Hypothalamus (tissue), 51 donors: Measurements from ENCODE around the gene GRIPAP1.
"Not testable (repeated sequence)": the region's sequence is repeated elsewhere in the genome, so short reads cannot be mapped to it uniquely, and the experiment has no call there.

Experiments
- DNase-seq, 51 donors: peaks; one replicate each; lab custom pipeline; 2025; lab: John Stamatoyannopoulos, UW

GRIPAP1 gene

DNA sequence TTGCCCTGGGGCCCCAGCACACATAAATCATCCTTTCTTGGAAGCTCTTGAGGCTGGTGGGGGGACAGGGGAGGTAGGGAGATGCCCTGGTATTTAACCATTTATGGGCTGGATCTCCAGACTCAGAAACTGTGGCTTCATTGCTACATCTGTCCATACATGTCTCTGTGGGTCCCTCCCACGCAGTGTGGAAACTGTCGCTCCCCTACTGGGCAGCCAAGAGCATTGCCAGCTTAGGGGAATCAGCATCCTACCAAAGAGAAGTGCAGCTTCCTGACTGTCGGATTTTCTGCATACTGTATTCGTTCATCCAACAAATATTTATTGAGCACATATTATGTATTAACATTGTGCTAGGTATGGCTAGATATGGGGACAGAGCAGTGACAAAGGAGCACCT, 3.7 kb downstream of the GRIPAP1 start:
- DNase-seq: no peak

DNA sequence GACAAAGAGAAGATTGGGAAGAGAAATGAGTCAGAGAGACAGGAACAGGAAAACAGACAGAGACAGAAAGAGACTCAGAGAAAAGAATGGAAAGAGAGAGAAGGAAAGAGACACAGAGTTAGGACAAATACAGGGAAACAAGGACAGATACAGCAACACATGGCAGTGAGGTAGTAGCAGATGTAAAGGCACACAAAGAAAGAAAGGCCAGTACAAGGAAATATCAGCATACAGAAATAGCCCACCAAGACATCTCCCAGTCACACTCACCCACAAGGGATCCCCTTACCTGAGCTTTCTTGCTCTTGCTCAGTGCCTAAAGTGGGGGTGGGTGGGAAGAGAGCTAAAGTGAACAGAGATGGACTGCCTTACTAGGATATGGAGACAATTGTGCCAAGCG, 4.2 kb downstream of the GRIPAP1 start:
- DNase-seq: no peak

DNA sequence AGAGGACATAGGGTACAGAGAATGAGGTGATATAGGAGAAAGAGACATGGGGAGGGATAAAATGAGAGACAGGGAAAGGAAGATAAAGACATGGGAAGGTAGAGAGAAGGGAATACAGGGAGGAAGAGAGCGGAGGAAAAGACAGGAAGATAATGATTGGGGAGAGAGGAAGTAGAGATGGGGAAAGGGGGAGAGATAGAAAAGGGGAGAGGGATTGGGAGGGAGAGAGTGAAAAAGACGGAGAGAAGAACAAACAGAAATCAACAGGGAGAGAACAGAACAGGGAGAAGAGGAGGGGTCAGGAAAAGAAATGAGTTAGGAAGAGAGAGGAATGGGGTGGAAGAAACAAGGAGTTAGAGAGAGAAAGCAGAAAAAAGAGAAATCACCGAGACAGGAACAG, 4.6 kb downstream of the GRIPAP1 start:
- no peak for DNase-seq

DNA sequence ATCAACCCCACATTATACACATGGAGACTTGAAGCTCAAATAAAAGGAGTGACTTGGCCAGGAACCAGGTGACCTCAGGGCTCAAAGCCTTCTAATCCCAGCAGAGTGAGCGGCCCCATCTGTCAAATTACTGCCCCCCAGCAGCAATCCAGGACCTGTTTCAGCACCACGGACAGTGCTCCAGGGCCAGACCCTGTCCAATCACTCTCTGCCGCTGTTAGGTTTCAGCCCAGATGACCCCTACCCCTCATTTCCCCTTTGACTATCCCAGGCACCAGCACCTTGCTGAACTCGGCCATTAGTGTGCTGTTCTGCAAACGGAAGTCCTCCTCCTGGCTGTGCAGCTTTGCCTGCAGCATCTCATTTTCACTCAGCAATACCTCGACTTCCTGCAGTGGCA, 5.1 kb downstream of the GRIPAP1 start:
- DNase-seq: no peak

DNA sequence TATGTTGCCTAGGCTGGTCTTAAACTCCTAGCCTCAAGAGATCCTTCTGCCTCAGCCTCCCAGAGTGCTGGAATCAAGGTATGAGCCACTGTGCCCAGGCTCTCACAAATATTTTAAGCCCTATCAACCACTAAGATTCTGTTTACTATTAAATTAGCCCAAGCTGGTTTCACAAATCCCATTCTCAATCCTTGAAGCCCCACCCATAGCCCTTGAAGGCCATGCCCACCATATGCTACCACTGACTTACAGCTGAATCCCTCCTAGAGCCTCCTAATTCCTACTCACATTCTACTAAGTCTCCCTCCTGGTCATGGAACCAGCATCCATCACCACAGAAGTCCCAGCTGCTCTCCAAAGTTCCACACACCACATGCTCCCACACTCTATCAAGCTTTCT, 9.7 kb downstream of the GRIPAP1 start:
- DNase-seq: no peak

DNA sequence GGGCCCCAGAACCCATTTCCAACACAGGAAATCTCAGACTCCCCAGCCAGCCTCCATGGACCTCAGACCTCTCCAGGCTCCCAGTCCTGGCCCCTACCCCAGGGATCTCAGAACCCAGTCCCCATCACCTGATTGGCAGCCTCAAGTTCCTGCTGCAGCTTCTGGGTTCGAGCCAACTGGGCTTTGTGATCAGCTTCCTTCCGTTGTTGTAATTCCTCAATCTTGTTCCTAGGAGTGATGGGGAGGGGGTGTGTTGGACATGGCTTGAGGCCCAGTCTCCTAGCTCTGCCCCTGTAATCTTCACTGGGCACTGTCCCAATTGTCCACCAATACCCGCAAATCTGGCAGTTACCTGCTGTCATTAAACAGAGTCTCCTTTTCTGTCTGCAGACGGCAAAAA, 12.6 kb downstream of the GRIPAP1 start:
- DNase-seq: no peak

DNA sequence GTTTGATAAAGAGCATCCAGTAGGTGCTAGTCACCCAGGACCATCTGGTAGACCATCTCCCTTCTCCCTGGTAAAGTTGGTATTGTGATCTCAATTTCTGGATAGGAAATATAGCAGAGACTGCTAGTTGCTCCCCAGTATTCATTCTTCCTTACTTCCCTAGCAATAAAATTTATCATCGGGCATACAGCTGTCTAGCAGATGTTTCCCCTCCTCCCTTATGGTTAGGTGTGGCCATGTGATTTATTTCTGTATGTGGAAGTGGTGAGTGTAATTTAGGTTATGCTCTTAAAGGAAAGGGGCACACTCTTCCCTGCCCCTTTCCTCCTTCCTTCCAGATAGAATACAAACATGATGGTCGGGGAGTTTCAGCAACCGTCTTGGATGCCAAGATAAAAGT, 18.2 kb downstream of the GRIPAP1 start:
- DNase-seq: no peak

DNA sequence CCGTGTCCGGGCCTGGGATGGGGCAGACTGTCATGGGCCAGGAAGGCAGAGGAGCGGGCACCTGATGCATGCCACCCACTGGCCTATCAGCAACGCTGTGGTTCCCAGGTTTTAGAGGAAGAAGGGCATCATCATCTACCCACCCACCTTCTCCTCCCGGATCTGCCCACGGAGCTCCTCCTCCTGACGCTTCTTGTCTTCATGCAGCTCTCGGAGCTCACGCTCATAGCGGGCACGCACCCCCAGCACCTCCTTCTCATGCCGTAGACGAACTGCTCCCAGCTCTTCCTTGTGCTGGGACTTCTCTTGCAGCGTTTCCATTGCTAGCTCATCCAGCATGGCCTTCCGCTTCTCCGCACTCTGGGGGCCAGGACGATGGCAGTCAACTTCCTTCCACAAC, 19.0 kb downstream of the GRIPAP1 start:
- no peak for DNase-seq

DNA sequence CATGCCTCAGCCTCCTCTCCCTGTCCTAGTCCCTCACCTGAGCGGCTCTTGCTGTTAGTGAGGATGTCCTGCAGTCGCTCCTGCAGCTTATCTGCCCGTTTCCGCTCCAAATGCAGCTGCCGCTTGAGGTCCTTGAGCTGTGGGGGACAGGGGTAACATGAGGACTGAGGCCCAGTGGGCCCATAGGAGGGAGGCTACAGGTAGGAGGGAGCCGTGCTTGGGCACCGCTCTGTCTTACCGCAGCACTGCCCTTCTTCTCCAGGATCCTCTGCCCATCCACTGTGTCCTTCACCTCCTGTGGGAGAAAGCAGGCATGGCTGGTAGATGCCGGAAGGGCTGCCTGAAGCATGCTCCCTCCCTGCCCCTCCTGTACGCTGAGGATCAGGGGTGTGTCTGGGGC, 20.9 kb downstream of the GRIPAP1 start:
- DNase-seq: no peak

DNA sequence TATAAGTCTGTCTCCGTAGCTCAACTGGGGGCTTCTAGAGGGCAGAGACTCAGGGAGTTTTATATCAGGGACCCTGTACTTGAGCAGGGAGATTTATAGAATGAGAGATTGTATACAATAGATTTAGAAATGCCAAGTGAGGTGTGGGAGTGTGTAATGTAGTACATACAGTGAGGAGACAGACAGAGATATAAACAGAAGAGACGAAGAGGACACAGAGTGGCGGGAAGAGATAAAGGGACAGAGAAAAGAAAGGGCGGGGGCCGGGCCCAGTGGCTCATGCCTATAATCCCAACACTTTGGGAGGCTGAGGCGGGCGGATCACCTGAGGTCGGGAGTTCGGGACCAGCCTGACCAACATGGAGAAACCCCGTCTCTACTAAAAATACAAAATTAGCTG, 21.7 kb downstream of the GRIPAP1 start:
- not testable (repeated sequence) for DNase-seq

DNA sequence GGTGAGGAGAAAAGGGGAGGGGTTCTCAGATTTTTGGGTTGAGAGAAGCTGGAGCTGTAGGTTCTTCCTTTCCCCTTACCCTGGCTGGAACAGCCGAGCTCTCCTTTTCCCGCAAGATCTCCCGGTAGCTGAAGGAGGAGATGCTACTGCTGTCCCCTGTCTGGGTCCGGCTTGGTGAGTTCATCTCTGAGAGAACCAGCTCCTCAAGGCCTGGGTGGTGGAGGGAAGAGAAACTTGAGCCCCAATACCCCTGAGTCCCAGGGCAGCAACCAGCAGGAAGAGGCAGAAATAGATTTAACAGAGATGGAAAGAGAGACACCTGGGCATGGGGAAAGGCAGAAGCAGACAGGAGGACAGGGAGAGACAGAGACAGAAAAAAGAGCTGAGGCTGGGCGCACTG, 23.8 kb downstream of the GRIPAP1 start:
- no peak for DNase-seq

DNA sequence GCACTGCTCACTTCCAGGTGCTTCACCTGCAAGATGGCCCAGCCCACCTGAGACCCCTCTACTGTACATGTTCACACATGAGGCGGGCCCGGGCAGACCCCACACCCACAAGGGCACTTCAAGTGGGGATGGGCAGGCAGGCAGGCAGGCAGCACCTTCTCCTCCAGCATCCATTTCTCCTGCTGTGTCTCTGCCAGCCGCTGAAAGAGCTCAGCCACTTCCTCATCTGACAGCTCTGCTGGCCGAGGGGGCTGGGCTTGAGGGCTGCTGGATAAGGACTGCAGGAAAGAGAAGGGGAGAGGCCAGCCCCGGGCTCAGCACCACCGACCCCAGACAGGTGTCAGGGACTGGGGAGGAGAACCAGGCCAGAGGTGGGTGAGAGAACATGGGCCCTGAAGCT, 26.0 kb downstream of the GRIPAP1 start:
- peak in 1 of 51 donors; percentile 1 for DNase-seq

DNA sequence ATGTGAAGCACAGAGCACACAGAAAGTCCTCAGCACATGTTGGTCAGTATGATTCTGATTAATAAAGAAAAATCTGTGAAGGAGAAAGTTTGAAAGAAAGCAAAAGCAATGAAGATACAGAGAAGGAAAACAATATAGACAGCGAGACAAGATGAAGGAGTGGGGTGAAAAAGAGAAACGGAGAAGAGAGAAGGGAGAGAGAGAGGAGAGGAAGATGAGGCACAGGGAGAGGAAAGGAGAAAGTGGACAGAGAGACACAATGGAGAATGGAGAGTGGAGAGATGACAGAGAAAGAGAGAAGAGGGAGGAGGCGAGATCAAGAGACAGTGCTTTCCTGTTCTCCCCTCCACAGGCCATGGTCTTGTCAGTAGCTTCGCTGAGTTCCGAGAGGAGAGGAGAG, 26.5 kb downstream of the GRIPAP1 start:
- no peak for DNase-seq

DNA sequence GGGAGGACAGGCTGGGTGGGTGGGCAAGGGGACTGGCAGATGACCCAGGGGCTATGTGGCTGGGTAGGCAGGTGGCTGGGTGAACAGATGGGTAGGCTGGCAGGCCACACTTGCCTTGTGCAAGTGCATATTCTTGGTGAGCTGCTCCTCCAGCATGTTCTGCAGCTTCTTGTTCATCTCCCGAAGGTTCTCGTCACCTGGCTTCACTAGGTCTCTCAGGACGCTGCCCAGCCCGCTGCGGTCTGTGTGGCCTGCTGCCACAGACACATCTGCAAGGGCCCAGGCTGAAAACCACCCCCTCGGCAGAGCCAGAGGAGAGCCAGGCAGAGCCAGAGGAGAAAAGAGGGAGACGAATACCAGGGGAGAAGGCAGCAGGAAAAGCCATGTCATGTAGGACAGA, 27.0 kb downstream of the GRIPAP1 start:
- DNase-seq: no peak

DNA sequence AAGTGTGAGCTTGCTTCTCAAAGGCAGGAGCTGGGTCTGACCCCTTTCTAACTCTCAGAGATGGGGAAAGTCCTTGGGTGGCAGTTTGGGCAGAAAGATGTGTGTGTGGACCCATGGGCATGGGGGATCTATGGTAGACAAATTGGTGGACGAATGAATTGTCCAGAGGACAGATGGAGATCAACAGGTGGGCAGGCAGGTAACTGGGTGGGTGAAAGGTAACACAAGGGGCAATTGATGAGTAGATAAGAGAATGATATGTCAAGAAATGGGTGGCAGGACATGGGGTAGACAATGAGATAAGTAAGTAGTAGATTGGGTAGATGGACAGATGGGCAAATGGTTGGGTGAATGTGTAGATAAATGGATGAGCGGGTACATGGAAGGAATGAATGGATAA, 27.5 kb downstream of the GRIPAP1 start:
- no peak for DNase-seq

DNA sequence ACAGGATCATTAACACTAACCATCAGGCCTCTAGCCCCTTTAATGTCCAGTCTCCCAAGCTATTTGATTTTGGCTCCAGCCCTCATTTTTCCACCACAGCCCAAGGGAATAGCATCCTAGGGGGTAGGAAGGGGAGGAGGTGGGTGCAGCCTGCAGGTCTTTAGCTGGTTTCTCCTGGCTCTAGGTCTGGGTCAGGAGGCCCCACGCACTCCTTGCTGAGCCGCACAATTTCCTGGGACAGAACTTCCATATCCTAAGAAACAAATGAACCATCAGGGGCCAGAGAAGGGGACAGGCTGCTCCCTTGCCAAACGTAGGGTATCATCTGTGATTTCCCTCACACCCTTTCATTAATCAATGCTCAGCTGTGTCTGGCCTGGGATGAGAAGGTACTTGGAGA, 28.0 kb downstream of the GRIPAP1 start:
- DNase-seq: no peak

DNA sequence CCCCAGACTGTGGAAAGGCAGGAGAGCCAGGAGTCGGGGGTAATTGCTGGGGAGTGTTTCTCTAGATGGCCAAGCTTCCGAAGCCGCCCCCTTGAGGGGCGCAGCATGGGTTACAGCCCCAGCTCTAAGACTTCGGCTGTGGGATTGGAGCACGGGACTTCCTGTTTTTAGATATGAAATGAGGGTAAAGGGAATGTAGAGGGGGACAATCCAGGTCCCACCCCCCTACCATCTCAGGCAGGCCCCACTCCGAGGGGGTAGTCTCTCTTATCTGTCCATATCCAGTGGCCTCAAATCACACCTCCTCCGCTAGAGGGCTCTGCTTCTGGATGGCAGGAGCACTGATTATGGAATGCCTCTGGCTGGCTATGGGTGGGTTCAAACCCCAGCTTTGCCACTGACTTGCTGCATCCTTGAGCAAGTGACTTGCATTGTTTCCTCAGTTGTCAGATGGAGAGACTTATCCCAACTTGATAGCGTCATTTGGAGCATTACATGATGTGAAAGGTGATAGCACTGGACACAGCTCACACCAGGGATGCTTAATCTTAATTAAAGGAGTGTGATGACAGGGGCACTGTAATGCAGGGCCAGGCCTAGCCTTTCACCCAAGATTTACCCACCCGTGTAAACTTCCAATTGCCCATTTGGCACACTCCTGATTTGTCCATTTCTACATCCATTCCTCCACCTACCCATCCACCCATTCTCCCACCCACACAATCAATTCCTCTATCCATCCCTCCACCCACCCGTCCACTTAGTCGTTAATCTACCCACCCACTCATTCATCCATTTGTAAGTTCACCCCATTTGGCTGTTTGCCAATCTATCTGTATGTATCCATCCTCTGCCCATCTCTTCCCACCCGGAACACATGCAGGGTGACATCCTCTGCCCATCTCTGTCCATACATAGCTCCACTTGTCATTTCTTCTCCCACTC, 29.6 kb downstream of the GRIPAP1 start:
- peak in 23 of 51 donors; percentile 0 to 26 (median 4) for DNase-seq

DNA sequence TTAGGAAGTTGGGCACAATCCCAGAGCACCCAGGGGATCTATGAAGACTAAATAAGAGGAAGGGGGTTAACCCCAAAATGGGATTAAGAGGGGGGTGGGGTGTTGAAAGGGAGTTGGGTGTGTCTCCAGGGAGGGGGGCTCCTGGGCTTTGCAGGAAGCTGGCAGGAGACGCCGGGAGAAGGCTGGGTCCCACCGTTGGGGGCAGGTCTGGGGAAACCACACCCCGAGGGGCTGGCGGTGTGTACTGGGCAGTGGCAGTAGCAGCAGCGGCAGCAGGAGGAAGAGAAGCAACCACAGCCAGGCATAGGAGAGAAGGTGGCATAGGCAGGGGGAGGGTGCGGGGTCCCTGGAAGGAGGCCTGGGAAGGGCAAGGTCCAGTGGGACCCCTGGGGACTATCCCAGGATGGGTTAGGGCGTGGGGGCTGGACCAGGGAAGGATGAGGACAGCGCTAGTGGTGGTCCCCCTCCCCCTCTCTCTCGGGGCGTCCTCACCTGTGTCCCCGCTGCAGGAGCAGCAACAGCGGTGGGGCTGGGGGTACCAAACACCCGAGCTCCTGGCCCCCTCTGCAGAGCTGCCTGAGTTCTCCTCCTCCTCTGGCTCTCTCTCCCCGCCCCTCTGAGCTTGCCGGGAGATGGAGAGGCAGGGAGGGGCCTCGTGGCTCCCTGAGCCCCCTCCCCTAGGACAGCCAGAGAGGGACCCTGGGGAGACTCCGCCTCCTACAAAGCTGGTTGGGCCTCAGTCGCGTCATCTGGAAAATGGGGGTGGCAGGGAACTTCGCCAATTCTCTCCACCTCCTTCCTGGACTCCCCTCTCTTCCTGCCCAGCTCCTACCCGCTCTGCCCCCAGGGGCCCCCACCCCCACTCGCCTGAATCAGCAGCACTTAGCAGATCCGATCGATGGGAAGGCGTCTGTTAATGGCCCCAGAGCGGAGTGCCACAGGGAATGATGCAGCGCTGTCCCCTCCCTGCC, 30.5 kb downstream of the GRIPAP1 start, which contains the start of gene KCND1:
KCND1 (minus strand) TSS at position 596 of the 971 bp plus-strand sequence. CDS start 1,573 bp downstream, outside the sequence.
- DNase-seq: peak in 29 of 51 donors; percentile 1 to 49 (median 15)

DNA sequence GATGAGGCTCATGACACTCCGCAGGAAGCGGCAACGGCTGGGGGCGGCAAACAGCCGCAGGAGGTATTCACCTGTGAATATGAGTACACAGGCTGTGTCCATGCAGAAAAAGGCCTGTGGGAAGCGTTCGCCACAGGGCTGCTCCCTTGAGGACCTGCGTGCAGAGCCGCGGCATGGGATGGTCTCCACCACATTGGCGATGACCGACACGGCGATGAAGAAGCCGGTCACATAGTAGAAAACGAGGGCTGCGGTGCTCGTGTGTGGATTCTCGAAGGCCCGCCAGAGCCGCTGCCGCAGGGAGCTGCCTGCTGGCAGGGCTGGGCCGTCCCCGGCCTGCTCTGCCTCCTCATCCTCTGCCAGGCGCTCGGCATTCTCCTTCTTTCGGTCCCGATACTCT, 32.6 kb downstream of the GRIPAP1 start:
- DNase-seq: no peak

DNA sequence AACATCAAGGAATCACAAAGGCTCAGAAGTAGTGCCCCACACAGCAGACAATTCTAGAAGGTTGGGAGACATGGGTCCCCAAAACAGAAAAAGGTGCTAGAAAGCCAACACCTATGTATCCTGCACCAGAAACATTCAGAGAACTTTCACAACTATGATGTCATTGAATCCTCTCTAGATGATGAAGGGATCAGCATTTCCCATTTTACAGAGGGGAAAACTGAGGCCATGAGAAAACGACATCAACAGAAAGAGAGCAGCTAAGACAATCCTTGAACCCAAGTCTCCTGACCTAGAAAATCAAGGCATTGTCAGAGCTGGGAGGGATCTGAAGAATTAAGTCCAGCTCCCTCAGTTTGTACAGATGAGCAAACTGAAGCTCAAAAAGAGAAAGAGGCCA, 33.7 kb downstream of the GRIPAP1 start:
- no peak for DNase-seq
